ENCODE results near the gene USP12.
"Not testable (repeated sequence)": the region's sequence is repeated elsewhere in the genome, so short reads cannot be mapped to it uniquely, and the experiment has no call there.

USP12 gene

DNA sequence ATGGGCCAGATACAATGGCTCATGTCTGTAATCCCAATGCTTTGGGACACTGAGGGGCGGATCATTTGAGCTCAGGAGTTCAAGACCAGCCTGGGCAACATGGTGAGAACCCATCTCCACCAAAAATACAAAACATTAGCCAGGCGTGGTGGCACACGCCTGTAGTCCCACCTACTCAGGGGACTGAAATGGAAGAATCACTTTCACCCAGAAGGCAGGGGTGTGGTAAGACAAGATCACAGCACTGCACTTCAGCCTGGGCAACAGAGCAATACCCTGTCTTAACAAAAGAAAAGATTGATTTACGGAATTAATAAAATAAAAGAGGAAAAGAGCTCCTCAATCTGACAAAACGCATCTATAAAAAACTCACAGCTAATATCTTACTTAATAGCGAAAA, 22.7 kb downstream of the USP12 start:
- no peak for DNase-seq

DNA sequence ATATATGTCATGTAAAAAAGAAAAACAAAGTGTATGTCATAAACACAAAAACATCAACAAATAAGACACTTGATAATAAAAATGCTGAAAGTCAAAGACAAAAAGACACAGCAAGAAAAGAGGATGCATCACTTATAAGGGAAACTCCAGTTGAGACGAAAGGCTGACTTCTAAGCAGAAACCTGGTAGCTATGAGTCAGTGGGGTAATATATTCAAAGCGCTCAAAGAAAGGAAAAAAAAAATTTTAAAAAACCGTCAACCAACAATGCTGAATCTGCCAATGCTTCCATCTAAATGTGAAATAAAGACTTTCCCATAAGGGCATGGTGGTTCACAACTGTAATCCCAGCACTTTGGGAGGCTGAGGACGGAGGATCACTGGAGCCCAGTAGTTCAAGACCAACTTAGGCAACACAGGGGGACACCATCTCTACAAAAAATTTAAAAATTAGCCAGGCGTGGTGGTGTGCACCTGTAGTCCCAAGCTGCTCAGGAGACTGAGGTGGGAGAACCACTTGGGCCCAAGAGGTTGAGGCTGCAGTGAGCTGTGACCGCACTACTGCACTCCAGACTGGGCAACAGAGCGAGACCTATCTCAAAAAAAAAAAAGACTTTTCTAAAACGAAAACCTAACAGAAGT, 24.0 kb downstream of the USP12 start:
- no peak for DNase-seq

GRCh38 chr13:27141746-27142145, 29.9 kb downstream of the USP12 start:
- DNase-seq: no peak

DNA sequence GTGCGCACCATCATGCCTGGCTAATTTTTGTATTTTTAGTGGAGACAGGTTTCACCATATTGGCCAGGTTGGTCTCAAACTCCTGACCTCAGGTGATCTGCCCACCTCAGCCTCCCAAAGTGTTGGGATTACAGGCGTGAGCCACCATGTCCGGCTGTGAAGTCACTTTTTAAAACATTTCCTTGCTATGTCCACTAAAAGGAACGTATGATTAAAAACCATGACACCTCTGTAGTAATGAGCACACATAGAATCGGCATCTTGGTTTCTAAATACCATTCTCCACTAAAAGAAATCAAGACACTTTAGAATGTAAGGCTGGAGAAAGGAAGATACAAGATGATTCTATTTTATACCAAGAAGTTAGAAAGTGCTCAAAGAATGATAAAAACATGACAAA, 30.5 kb downstream of the USP12 start:
- not testable (repeated sequence) for DNase-seq

DNA sequence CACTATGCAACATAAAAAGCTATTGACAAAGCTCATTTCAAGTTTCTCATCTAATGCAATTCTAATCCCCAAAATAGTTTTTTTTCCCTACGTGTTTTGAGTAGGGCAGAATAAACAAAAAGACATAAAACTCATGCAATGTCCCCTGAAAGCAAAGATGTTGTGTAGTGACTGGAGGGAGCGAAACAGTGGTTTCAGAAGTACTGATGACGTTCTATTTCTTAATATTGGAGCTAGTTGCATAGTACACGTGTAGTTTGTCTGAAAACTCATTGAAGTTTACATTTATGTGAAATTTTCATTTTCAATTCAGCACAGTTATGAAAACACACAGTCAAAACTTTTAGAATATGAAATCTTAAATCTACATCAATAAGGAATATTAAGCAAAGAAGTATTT, 31.6 kb downstream of the USP12 start:
- DNase-seq: no peak

GRCh38 chr13:27139565-27139964, 32.0 kb downstream of the USP12 start:
- DNase-seq: no peak

DNA sequence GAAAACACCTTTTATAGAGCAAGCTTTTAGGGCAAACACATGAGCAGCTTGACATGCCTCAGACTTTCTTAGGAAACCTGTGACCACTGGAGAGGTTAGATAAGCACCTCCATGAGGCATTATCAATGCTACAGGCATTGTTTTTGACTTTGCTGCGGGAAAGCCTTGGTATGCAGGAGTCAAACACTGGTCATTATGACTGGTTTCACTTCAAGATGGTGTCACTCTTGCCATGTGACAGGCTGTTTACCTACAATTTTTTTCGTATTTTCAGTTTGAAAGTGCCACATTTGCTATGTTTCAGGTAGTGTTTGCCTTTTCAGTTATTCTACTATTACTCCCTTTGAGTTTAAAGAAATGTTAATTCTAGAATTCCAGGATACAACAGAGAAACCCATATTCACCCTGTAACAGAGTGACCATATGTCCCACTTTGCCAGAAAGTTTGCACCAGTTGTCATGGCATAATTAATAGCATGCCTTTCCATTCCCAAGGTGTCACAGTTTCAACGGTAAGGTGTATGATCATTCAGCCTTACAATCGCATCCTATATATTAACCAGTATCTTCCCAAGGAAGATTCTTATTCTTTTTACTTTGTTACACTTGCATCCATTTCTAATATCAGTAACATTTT, 33.0 kb downstream of the USP12 start:
- no peak for DNase-seq

DNA sequence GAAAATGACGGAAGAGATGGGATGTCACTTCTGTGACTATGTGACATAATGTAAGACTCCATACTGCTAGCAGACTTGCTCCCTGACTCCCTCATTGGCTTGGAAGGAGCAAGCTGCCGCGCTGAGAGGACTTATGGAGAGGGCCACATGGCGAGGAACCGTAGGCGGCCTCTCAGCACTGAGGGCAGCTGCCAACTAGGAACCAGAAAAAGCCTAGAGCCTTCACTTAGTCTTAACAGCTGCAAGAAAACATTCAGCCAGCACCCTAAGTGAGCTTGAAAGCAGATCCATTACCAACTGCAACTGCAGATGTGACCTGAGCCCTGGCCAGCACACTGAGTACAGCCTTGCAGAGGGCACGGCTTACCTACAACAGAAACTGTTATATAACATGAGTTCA, 33.9 kb downstream of the USP12 start:
- DNase-seq: no peak

- no peak for DNase-seq
These were observed 36.6 kb downstream of the USP12 start for GRCh38 chr13:27135023-27135422.

- no peak for DNase-seq
These were observed 37.7 kb downstream of the USP12 start for GRCh38 chr13:27133889-27134288.

GRCh38 chr13:27132538-27132937, 39.1 kb downstream of the USP12 start:
- DNase-seq: no peak

DNA sequence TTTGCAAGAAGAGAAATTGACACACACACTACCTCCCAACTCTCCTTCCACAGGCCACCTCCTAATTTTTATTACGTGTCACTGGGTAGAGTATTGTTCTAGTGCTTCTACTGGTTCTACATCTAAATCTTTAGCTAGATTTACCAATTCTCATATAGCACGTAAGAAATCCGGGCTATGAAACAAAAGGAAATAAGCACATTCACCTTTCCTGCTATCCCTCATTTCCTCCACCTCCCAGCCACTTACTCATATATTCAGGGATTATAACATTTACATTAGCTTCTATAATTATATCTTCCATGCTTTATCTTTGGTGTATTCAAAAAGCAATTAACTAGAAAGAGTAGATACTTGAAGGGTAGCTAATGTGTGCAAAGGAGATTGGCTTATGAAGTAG, 39.7 kb downstream of the USP12 start:
- DNase-seq: no peak

DNA sequence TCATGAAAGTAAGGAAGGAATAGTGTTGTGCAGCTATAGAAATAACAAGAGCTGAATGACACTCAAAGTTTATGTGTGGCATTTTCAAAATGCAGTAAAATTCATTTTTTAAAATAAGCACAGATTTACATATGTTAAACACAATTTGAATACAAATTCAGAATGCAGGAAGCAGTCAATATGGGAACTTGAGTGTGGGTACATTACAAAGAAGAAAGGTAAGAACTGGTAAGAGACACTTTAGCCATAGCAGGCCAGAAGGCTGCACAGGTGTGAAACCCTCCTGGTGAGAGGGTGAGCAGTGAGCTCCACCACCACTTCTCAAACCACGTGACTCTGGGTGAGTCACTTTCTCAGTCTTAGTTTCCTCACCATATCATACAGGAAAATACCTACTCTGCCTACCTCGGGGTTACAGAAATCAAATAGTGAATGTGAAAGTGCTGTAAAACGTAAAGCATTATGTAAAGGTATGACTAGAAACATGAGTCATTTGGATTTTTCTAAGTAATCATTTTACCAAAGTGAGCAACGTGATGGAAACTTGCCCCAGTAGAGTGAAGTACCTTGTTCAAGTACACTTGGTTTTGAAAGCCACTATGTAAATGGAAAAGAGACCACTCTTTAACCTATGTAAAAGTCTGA, 40.5 kb downstream of the USP12 start:
- DNase-seq: no peak

DNA sequence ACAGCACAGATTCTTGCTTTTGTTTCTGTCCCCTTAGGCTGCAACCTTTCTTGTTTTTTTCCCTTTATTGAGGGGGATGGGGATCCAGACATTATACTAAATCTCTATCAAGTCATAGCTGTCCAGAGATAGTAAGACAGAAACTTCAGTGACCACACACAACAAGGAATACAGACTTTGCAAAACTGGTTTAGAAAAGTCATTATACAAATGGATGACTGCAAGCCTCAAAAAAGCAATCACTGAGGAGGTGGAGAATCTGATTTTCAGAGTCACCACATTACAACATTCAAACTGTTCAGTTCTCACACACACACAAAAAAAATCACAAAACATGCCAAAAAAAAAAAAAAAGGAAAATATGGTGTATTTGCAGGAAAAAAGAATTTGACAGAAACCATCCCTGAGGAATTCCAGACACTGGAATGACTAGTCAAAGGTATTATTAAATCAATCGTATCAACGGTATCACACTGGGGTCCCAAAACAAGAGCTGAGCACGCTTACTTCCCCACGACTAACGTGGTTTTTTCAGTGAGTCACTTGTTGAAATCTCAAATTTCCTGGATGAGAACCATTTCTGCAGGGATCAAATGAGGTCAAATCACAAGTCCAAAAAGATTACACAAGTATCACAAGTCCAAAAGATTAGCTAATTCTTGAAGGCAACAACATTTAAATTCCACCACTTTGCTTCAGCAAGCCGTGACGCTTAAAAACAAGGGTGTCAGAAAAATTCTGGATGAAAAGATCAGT, 41.2 kb downstream of the USP12 start:
- no peak for DNase-seq

GRCh38 chr13:27128825-27129627, 42.6 kb downstream of the USP12 start:
- DNase-seq: no peak

DNA sequence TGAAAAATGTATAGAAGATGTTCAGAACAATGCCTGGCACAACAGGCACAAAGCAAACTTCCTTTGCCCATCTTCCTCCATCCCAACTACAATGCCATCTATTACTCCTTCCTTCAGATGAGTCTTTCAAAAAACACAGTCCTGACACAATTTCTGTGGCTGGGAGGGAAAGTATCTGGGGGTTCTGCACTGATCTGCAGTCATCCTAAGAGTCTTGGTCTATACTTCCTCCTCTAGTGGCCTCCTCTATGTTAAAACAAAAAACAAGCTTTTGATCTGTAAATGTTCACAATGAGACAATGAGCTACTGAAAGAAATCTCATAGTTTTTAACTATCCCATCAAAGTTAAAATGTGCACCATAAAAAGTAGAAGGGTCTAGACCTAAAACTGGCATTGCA, 44.8 kb downstream of the USP12 start:
- DNase-seq: no peak

DNA sequence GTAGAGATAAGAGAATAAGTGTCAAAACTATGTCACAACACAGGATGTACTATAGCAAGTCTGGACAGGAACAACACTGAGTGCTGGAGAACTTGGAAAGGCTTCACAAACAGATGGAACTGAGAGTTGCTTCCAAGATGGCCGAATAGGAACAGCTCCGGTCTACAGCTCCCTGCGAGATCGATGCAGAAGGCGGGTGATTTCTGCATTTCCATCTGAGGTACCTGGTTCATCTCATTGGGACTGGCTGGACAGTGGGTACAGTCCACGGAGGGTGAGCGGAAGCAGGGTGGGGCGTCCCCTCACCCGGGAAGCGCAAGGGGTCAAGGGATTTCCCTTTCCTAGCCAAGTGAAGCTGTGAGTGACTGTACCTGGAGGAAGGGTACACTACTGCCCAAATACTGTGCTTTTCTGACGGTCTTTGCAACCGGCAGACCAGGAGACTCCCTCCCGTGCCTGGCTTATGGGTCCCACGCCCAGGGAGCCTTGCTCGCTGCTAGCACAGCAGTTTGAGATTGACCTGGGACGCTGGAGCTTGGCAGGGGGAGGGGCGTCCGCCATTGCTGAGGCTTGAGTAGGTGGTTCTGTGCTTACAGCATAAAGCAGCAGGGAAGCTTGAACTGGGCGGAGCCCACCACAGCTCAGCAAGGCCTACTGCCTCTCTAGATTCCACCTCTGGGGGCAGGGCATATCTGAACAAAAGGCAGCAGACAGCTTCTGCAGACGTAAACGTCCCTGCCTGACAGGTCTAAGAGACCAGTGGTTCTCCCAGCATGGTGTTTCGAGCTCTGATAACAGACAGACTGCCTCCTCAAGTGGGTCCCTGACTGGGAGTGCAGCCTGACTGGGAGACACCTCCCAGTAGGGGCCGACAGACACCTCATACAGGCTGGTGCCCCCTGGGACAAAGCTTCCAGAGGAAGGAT, 46.0 kb downstream of the USP12 start:
- no peak for DNase-seq

DNA sequence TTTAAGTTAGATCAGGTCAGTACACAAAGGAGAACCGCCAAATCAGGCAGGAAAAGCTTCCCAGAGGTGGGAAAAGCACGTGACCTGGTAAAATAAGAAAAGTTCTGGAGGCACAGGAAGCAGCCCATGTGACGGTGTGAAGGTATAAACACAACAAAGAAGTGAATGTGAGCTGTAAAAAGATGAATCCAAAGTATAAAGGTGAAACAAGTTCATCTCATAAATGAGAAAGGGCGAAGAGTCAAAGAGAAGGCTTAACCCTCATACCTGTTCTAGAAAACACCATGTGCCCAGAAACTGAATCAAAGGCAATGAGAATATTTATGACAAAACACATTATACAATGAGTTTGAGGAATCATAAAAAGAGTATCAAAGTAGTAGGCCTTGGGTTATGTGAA, 47.0 kb downstream of the USP12 start:
- DNase-seq: no peak

- not testable (repeated sequence) for DNase-seq
These were observed 48.2 kb downstream of the USP12 start for GRCh38 chr13:27123445-27123844.

DNA sequence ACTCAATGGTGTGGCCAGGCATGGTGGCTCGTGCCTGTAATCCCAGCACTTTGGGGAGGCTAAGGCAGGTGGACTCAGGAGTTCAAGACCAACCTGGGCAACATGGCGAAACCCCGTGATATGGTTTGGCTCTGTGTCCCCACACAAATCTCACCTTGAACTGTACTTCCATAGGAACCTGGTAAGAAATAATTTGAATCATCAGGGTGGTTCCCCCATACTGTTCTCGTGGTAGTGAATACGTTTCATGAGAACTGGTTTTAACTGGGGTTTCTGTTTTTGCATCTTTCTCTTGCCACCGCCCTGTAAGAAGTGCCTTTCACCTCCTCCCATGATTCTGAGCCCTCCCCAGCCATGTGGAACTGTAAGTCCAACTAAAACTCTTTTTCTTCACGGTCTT, 49.6 kb downstream of the USP12 start:
- no peak for DNase-seq

GRCh38 chr13:27120811-27121210, 50.8 kb downstream of the USP12 start:
- no peak for DNase-seq

- DNase-seq: no peak
These were observed 51.6 kb downstream of the USP12 start for GRCh38 chr13:27120011-27120410.
